Ovary (tissue), 3 donors: ENCODE data around the gene F13A1.

Source experiments
- EP300 ChIP-seq: sonication (generic); formaldehyde crosslinking; IDR thresholded peaks from one replicate; pipeline ENCODE4 v1.6.1; 2017; ENCODE audit warnings: antibody characterized with exemption
- POLR2A ChIP-seq: fragments of 450-650 bp; IDR thresholded peaks from one replicate; pipeline ENCODE4 v1.6.1; 2017; ENCODE audit warnings: antibody characterized with exemption, mild to moderate bottlenecking, moderate library complexity
- TF ChIP-seq, protein P1 (sequence below), 3 donors: fragments of 450-650 bp in 2 of 3; fragments of 200-600 bp in 1 of 3; IDR thresholded peaks; one replicate each; pipeline versions ENCODE4 v1.5.1 to v1.8.0; 2016 to 2022; ENCODE audit warnings: antibody characterized with exemption in 3 of 3, mild to moderate bottlenecking in 1 of 3
- donor health status: DM: no; HTN: no; CAD: no.

DNA sequence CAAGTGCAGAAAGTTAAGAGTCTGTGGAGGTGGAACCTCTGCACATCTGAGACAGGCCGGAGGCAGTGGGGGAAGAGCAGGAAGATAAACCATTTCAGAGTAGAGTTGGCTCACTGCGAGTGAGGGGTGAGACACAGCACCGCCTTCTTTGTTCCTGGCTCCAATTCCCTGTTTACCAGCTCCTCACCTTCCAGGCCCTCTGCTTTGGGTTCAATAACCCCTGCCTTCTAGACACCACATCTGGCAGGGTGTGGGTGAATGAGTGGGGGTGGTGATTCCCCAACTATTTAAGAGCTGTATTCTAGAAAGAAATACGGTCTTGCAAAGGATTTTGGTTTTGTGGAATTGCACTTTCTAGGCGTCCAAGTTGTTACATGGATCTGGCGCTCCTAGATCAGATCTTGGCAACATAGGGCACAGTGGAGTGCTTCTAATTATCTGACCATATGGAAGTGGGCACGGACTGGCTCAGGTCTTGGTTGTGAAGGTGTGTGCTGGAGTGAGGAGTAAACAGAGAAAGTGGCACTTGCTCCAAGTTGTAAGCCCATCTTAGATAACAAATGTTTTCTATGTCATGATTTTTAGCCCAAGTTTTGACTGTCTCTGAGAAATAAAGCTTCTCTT, 172.2 kb downstream of the F13A1 start:
- TF ChIP-seq, protein P1, sequence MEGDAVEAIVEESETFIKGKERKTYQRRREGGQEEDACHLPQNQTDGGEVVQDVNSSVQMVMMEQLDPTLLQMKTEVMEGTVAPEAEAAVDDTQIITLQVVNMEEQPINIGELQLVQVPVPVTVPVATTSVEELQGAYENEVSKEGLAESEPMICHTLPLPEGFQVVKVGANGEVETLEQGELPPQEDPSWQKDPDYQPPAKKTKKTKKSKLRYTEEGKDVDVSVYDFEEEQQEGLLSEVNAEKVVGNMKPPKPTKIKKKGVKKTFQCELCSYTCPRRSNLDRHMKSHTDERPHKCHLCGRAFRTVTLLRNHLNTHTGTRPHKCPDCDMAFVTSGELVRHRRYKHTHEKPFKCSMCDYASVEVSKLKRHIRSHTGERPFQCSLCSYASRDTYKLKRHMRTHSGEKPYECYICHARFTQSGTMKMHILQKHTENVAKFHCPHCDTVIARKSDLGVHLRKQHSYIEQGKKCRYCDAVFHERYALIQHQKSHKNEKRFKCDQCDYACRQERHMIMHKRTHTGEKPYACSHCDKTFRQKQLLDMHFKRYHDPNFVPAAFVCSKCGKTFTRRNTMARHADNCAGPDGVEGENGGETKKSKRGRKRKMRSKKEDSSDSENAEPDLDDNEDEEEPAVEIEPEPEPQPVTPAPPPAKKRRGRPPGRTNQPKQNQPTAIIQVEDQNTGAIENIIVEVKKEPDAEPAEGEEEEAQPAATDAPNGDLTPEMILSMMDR (IDR thresholded peaks at IDR 0.05), result no peak
- TF ChIP-seq POLR2A (no peak), EP300 (no peak)
